ENCODE results near the gene UGT3A2.

Gene UGT3A2

GRCh38 chr5:36066540-36067210 lies at the start of gene UGT3A2:
Gene UGT3A2 (minus strand): TSS chr5:36066882. CDS start chr5:36066789, 93 bp downstream.
- no peak for DNase-seq

- DNase-seq, result no peak
Observed at GRCh38 chr5:36111238-36111637, 44.6 kb upstream of the UGT3A2 start.

- no peak for DNase-seq
Observed at GRCh38 chr5:36108758-36109460, 42.2 kb upstream of the UGT3A2 start.

GRCh38 chr5:36105819-36106218 lies 39.1 kb upstream of the UGT3A2 start:
- no peak for DNase-seq

- no peak for DNase-seq
Observed at GRCh38 chr5:36099748-36100147, 33.1 kb upstream of the UGT3A2 start.

DNA sequence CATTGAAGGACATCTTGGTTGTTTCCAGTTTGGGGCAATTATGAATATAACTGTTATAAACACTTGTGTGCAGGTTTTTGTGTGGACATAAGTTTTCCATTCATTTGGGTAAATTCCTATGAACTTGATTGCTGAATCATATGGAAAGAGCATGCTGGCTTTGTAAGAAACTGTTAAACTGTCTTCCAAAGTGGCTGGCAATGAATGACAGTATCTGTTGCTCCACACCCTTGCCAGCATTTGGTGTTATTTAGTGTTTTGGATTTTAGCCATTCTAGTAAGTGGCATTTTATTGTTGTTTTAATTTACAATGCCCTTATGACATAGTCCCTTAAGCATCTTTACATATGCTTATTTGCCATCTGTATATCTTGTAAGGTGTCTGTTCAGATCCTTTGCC lies 29.8 kb upstream of the UGT3A2 start:
- DNase-seq, result no peak

GRCh38 chr5:36089989-36090388 lies 23.3 kb upstream of the UGT3A2 start:
- no peak for DNase-seq

- DNase-seq, result peak; percentile 63
Observed at GRCh38 chr5:36079200-36079781, 12.6 kb upstream of the UGT3A2 start.

GRCh38 chr5:36078430-36078829 lies 11.7 kb upstream of the UGT3A2 start:
- DNase-seq, result no peak

- no peak for DNase-seq
Observed at GRCh38 chr5:36073595-36074216, 7.0 kb upstream of the UGT3A2 start.

- DNase-seq, result no peak
Observed at GRCh38 chr5:36070687-36071571, 4.2 kb upstream of the UGT3A2 start.

GRCh38 chr5:36068751-36069281 lies 2.1 kb upstream of the UGT3A2 start:
- DNase-seq, result no peak

DNA sequence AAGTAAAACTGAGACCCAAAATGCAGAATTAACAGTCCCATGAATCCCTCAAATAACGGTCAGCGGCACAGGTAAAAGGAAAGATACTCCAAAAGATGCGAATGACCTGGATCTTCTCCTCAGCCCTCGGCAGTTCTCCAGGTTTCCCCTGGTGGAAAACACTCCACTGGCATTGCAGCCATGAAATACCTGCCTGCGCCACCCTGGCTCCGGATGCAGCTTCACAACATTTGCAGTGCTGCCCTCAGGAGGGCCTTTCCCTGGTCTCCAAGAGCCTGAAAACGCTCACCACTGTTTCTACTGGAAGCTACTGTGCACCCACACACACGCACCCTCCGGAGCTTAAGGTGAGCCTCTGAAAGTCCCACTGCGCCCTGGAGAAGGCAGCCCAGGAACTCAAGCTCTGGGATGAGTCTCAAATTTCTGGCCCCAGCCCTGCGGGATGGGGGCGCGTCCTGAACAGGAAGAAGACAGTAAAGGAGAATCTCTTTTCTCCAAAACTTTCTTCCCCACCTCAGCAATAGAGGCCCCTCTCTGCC lies 612 bp downstream of the UGT3A2 start:
- no peak for DNase-seq

DNA sequence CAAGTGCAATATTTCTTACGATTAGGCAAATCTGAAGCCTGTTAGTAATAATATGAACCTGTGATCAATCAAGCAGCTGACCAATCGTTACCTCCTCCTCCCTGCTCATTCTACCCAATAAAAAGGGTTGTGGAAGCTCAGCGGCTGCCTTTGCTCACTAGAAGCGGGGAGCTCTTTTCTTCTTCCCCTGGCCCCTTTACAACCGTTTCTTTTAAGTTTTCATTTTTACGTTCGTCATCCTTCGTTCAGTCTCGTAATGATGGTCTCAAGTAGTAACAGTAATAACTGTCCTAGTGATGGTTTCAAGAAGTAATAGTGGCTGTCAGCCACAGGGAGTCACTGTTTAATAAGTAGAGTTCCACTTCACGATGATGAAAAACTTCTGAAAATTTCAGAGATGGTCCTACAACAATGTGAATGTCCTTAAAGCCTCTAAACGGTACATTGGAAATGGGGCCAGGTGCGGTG lies 6.2 kb downstream of the UGT3A2 start:
- no peak for DNase-seq

DNA sequence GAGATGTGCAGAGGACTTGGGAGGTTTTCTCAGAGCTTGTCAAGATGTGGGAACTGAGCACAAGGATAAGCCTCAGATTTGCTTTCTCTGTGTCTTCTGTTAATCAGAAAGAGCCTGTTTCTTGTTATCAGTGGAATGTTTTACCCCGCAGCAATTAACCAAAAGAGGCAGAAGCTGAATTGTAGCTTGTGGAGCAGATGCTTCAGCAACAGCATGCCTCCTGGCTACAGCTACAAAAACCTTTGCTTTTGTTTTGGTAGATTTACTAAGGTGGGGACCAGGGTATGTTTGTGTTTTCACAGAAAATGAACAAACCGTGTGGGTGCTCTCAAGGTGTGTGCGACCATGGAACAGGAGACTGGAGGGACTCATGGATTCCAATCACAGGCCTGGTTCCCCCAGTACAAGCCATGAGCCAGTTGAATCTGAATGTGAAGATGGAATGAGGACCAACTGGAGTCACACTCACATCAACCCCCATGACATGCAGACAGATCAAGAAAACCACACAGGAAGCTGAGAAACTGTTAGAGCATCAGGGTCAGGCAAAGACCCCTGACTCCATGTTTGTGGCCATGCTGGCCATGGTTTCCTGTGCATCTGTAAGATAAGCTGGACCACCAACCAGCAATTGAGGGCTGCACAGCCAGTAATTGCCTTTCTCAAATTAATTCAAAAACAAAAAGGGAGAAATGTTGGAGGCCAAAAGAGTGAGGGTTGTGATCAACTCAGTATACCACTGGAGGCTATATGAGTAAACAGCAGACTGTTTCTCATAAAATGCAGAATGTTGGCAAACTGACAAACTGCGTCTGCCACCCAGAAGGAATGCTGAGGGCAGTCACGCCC lies 6.9 kb downstream of the UGT3A2 start:
- no peak for DNase-seq

DNA sequence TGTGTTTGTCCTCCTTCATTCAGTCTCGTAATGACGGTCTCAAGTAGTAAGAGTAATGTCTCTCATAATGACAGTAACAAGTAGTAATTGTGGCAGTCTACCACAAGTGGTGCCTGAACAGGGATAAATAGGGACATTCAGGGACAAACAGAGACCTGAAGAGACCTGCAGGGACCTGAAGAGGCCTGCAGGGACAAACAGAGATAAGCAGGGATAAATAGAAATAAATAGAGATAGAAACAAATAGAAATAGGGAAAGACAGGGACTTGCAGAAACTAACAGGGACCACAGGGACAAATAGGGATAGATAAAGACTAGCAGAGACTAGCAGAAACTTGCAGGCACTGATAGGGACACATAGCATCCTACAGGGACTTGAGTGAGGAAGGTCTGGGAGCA lies 7.9 kb downstream of the UGT3A2 start:
- no peak for DNase-seq

GRCh38 chr5:36057386-36057785 lies 9.3 kb downstream of the UGT3A2 start:
- DNase-seq, result no peak

DNA sequence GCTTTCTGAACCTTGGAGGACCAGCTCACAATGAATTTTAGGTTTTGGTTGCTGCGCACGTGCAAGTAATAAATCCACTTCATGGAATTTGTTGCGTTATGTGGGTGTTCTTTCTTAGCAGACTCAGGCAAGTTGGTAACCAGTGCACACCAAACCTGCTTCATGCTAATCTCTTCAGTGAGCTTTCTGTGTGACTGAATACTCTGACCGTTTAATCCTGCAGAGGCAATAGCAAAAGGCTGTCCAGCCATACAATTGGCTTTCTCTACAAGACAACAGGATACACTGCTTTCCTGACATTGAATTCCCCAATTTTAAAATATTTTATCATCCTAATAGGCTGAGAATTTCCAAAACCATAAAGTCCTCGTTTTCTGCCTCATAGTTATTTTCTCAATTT lies 10.3 kb downstream of the UGT3A2 start:
- DNase-seq, result no peak

GRCh38 chr5:36055984-36056383 lies 10.7 kb downstream of the UGT3A2 start:
- DNase-seq, result no peak

DNA sequence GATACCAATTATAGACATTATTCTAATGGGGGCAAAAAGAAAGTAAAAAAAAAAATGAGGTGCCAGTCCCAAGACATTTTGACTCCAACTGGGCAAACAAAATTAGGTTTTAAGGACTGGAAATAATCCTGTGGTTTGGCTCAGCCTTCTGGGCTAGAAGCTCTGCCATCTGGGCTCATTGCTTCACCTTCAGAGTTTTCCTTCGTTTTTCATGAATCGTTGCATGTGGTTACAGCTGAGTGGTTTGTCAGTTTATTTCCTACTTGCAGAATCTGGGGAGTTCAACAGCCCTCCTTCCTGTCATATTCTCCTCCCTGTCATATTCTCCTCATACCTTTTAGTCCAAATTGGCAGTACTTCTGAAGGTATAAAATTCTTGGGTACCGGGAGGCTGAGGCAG lies 12.0 kb downstream of the UGT3A2 start:
- no peak for DNase-seq

- DNase-seq, result no peak
Observed at GRCh38 chr5:36052538-36052937, 14.1 kb downstream of the UGT3A2 start.
